Psoas muscle (tissue), 7 donors: ENCODE results near the gene ZDHHC11B. TPM values are rescaled to one million over a fixed set of nuclear protein-coding genes. Genes with fewer than 3 reads are reported as not detected.

Experiments used
- polyA plus RNA-seq, 3 donors: library from polyadenylated mRNA; stranded (reverse); fragments of 200-250 nt; gene quantifications; one replicate each; pipeline ENCODE4 v1.2.3, GENCODE V29; 2013
- total RNA-seq, 4 donors: library from RNA; stranded (reverse); fragmentation: NEBNext Ultra II Directional in 2 of 4; extraction: Animal tissue kit (Norgen Biotek cat#: 25700) in 2 of 4; gene quantifications; one replicate each; pipeline versions ENCODE4 v1.2.1 to v1.2.4, GENCODE V29; 2021 to 2023
- donor health status: healthy with polysubstance abuse.
- donor health status: DM: no; HTN: no; CAD: no; lungs with moderate emphysema.
- donor health status: Bipolar disorder and iron deficiency.
- donor health status: healthy.
- donor health status: DM: no; HTN: no; CAD: no.
- donor health status: DM: no; HTN: no; CAD: no.
- donor health status: DM: yes; HTN: yes; CAD: no.

Gene ZDHHC11B
- total and polyA plus RNA-seq, 7 donors: 0.38 to 7.4 (median 1.3) TPM

Other genes starting within 250 kb of the ZDHHC11B start
- 1 to 10 TPM in 2 of 4 donors, under 1 TPM in 2; 0.48 to 2.4 (median 1.1) TPM for gene CEP72, start 172.4 kb downstream of the ZDHHC11B start, total RNA-seq
- gene CEP72, start 172.4 kb downstream of the ZDHHC11B start, polyA plus RNA-seq: 1 to 10 TPM in 1 of 3 donors, under 1 TPM in 2; 0.43 to 1.5 (median 0.68) TPM
- gene TPPP, start 91.4 kb downstream of the ZDHHC11B start, total RNA-seq: 10 to 100 TPM in 1 of 4 donors, 1 to 10 TPM in 3; 3.1 to 11.0 (median 5.3) TPM
- gene TPPP, start 91.4 kb downstream of the ZDHHC11B start, polyA plus RNA-seq: 1 to 10 TPM; 1.8 to 3.3 (median 2.0) TPM
- 1 to 10 TPM; 1.6 to 9.4 (median 2.8) TPM for gene ZDHHC11, start 66.3 kb upstream of the ZDHHC11B start, total RNA-seq
- 1 to 10 TPM in 1 of 3 donors, under 1 TPM in 2; 0.44 to 6.7 (median 0.51) TPM for gene ZDHHC11, start 66.3 kb upstream of the ZDHHC11B start, polyA plus RNA-seq
- gene BRD9, start 108.1 kb upstream of the ZDHHC11B start, total RNA-seq: 10 to 100 TPM; 21.3 to 28.0 (median 22.3) TPM
- 10 to 100 TPM; 18.7 to 26.6 (median 24.8) TPM for gene BRD9, start 108.1 kb upstream of the ZDHHC11B start, polyA plus RNA-seq
- gene TRIP13, start 108.2 kb upstream of the ZDHHC11B start, total RNA-seq: under 1 TPM; 0.39 to 0.89 (median 0.76) TPM
- gene TRIP13, start 108.2 kb upstream of the ZDHHC11B start, polyA plus RNA-seq: 1 to 10 TPM in 1 of 3 donors, under 1 TPM in 2; 0.44 to 2.9 (median 0.83) TPM
- under 1 TPM in 3 of 4 donors, not detected in 1; 0.59 to 0.96 (median 0.83) TPM for gene NKD2, start 224.1 kb upstream of the ZDHHC11B start, total RNA-seq
- gene NKD2, start 224.1 kb upstream of the ZDHHC11B start, polyA plus RNA-seq: under 1 TPM; 0.08 to 0.68 (median 0.35) TPM